Measurements from ENCODE around the gene SLC4A7. TPM values are rescaled to one million over a fixed set of nuclear protein-coding genes. Genes with fewer than 3 reads are reported as not detected.

The SLC4A7 gene
- total RNA-seq, 4 donors from 2014 or later = 20.3 to 44.0 (median 31.7) TPM

DNA sequence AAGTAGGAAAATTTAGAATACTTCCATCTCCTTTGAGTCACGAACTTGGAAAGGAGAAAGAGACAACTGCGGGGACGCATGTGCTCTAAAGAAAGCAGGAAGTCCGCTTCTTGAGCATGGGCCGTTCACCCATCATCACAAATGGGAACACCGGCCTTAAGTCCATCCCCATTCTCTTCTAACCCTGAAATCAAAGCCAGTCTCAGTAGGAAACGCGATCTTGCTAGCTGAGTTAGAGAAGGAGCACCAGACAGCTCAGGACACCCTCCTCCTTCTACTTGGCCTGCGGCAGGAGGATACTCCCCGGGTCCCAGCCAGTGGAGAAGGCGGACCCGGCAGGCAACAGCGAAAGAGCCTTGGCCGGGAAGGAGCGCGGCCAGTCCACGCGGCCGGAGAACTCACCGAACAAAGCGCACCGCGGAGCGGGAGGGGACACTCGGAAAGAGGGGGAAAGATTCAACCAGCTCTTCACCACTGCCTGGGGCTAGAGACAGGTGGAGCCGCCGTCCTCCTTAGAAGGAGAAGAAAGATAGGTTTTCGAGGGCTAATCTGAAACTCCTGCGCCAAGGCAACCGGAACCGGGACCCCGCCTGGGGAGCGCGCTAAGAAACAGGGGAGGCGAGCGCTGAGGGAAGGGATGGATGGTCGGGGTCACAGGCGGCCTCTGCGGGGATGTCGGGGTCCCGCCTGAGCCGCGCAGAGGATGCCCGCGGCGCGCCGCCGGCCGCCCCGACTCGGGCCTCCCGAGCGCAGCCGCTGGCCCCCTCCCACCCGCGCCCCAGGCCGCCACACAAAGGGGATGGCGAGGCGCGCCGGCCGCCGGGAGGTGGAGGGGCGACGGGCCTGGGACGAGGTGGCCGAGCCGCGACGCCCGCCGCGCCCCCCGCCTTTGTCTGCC is 818 bp downstream of the SLC4A7 start:
- intact Hi-C loops (cut with DNase I) = loop anchor here (5.0 kb wide), 2 partner anchors 149 to 194 kb away; no protein-coding TSS in a partner anchor
- H3K27me3 ChIP-seq = no peaks in the 10 kb centered on the region
- peak overlapping the region; percentile 82 to 97 (median 87) for H3K4me3 ChIP-seq
- under 1% methylated on average over 34 of the region's 75 CpGs for WGBS
- H3K36me3 ChIP-seq = no peaks in the 10 kb centered on the region
- peak; percentile 94 for DNase-seq (ENCODE audit: extremely low spot score)
- peak overlapping the region; percentile 96 to 100 (median 97) for H3K27ac ChIP-seq (replicated peaks in 1 of 4)
- H3K4me1 ChIP-seq = peaks cover 7 to 75% (median 61%) of the 10 kb centered on the region in 4 donors
- TF ChIP-seq EP300 (IDR thresholded peaks at IDR 0.05) = no peak
- TF ChIP-seq POLR2A (IDR thresholded peaks at IDR 0.05; ENCODE audit: low read depth) = no peak
- TF ChIP-seq, protein P1, sequence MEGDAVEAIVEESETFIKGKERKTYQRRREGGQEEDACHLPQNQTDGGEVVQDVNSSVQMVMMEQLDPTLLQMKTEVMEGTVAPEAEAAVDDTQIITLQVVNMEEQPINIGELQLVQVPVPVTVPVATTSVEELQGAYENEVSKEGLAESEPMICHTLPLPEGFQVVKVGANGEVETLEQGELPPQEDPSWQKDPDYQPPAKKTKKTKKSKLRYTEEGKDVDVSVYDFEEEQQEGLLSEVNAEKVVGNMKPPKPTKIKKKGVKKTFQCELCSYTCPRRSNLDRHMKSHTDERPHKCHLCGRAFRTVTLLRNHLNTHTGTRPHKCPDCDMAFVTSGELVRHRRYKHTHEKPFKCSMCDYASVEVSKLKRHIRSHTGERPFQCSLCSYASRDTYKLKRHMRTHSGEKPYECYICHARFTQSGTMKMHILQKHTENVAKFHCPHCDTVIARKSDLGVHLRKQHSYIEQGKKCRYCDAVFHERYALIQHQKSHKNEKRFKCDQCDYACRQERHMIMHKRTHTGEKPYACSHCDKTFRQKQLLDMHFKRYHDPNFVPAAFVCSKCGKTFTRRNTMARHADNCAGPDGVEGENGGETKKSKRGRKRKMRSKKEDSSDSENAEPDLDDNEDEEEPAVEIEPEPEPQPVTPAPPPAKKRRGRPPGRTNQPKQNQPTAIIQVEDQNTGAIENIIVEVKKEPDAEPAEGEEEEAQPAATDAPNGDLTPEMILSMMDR (IDR thresholded peaks at IDR 0.05) = no peak
- peak; percentile 71 to 76 for TF ChIP-seq POLR2AphosphoS5 (IDR thresholded peaks at IDR 0.05)
- no peaks in the 10 kb centered on the region for H3K9me3 ChIP-seq

DNA sequence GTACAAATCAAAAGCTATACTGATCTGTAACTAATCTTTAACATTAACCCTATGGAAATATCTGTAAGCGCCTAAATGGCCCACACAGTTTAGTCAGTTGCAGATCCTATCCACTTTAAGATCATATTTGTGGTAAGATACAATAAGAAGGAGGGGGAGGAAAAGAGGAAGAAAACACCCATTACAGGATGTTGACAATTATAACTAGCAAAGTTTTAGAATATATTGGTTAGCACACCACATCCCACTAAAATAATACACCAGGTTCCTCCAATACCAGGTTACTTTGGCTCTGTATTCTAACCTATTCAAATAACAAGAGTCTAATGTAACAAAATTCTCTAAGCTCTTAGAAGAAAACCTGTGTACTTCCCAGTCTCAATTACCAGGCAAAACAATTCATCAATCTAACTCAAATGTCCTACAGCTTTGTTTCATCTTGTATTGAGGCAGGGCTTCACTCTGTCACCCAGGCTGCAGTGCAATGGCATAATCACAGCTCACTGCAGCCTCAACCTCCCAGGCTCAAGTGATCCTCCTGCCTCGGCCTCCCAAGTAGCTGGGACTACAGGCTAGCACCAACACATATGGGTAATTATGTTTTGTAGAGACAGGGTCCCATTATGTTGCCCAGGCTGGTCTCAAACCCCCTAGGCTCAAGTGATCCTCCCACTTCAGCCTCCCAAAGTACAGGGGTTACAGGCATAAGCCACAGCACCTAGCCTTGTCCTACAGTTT is 4.2 kb downstream of the SLC4A7 start:
- no peak overlapping the region for H3K27ac ChIP-seq (replicated peaks in 1 of 4)
- no peaks in the 10 kb centered on the region for H3K36me3 ChIP-seq
- 80% methylated on average over 2 of the region's 2 CpGs for WGBS
- peak; percentile 26 for DNase-seq (ENCODE audit: extremely low spot score)
- H3K27me3 ChIP-seq = no peaks in the 10 kb centered on the region
- peaks cover 7 to 49% (median 45%) of the 10 kb centered on the region in 4 donors for H3K4me1 ChIP-seq
- H3K4me3 ChIP-seq = no peak overlapping the region
- no peak for TF ChIP-seq EP300 (IDR thresholded peaks at IDR 0.05)
- TF ChIP-seq POLR2AphosphoS5 (IDR thresholded peaks at IDR 0.05) = no peak
- TF ChIP-seq POLR2A (IDR thresholded peaks at IDR 0.05; ENCODE audit: low read depth) = no peak
- TF ChIP-seq, protein P1 (IDR thresholded peaks at IDR 0.05) = no peak
- no peaks in the 10 kb centered on the region for H3K9me3 ChIP-seq
- intact Hi-C loops (cut with DNase I) = loop anchor here (5.0 kb wide), 2 partner anchors 152 to 197 kb away; no protein-coding TSS in a partner anchor

DNA sequence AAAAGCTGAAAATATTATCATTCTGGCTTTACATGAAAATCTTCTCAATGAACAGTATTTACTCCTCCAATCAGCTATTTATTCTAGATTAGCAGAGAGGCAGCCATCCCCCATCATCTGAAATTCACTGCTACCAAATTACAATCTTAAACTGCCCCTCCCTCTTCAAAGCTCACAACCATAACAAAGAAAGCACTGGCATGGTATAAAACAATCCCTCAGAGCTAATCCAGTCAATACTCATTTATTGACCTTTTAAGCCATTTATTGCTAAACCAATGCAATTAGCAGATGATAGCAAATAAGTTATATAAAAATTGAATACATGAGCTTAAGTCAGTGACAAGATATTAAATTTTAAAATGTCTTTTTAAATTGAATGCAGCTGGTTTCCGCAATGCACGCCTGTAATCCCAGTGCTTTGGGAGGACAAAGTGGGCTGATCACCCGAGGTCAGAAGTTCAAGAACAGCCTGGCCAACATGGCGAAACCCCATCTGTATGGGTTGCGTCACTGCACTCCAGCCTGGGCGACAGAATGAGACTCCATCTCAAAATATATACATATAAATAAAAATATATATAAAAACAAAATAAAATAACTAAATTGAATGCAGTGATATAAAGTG is 12.1 kb downstream of the SLC4A7 start:
- no peak for DNase-seq (ENCODE audit: extremely low spot score)
- H3K4me3 ChIP-seq = no peak overlapping the region
- TF ChIP-seq, protein P1 (IDR thresholded peaks at IDR 0.05) = no peak
- no peak for TF ChIP-seq POLR2AphosphoS5 (IDR thresholded peaks at IDR 0.05)
- TF ChIP-seq POLR2A (IDR thresholded peaks at IDR 0.05; ENCODE audit: low read depth) = no peak
- TF ChIP-seq EP300 (IDR thresholded peaks at IDR 0.05) = no peak
- WGBS = 88% methylated on average over 6 of the region's 6 CpGs
- no peaks in the 10 kb centered on the region for H3K27me3 ChIP-seq
- H3K27ac ChIP-seq (replicated peaks in 1 of 4) = no peak overlapping the region
- no peaks in the 10 kb centered on the region for H3K36me3 ChIP-seq
- peaks cover 5 to 37% (median 26%) of the 10 kb centered on the region in 4 donors for H3K4me1 ChIP-seq
- no peaks in the 10 kb centered on the region for H3K9me3 ChIP-seq
- intact Hi-C loops (cut with DNase I) = no loop called here

DNA sequence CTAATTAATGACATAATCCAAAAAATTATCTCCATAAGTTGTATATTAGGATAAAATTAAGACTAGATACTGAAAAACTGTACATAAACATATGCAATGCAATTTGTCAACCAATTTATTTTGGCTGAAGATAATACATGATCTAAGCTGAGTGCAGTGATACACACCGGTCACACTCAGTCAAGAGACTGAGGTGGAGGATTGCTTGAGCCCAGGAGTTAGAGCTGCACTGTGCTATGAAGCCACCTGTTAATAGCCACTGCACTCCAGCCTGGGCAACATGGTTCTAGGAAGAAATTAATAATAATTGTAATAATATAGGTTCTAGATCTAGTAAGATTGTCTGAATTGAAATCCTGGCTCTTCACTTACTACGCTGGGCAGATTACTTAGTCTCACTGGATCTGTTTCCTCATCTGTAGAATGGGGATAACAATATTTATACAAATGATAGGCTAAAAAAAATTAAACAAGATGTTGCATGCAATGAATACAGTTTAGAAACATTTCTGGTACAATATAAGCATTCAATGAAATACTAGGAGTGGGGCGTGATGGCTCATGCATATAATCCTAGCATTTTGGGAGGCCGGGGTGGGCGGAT is 15.8 kb downstream of the SLC4A7 start:
- no peak for DNase-seq (ENCODE audit: extremely low spot score)
- TF ChIP-seq POLR2AphosphoS5 (IDR thresholded peaks at IDR 0.05) (no peak), POLR2A (IDR thresholded peaks at IDR 0.05; ENCODE audit: low read depth) (no peak), EP300 (IDR thresholded peaks at IDR 0.05) (no peak)
- TF ChIP-seq, protein P1 (IDR thresholded peaks at IDR 0.05) = no peak
- H3K4me3 ChIP-seq = no peak overlapping the region
- no peak overlapping the region for H3K27ac ChIP-seq (replicated peaks in 1 of 4)
- peaks cover 5 to 33% (median 23%) of the 10 kb centered on the region in 4 donors for H3K4me1 ChIP-seq
- H3K9me3 ChIP-seq = no peaks in the 10 kb centered on the region
- intact Hi-C loops (cut with DNase I) = loop anchor here (10.0 kb wide), 1 partner anchor 334 kb away; no protein-coding TSS in a partner anchor
- 86% methylated on average over 5 of the region's 5 CpGs for WGBS
- no peaks in the 10 kb centered on the region for H3K27me3 ChIP-seq
- no peaks in the 10 kb centered on the region for H3K36me3 ChIP-seq
